Measurements from ENCODE around the gene FARS2. TPM values are rescaled to one million over a fixed set of nuclear protein-coding genes. Genes with fewer than 3 reads are reported as not detected.

Gene FARS2
- total and polyA plus RNA-seq, 2 of the 13 experiments (the other 11 are each of a cell fraction or from before 2014, with no cell fraction given) = 15.4 to 26.0 TPM

- TF ChIP-seq MLXIP (CRISPR knock-in tag; IDR thresholded peaks at IDR 0.05; ENCODE audit: borderline replicate concordance) (no peak), RNF2 (conservative IDR thresholded peaks at IDR 0.05; ENCODE audit: low read depth) (no peak), RFX5 (IDR thresholded peaks at IDR 0.05; ENCODE audit: low read depth, low read length) (no peak), ZNF317 (CRISPR knock-in tag; IDR thresholded peaks at IDR 0.05) (0 out of 2 replicates have a peak, but pooled peaks have one; percentile 33), ZNF549 (CRISPR knock-in tag; IDR thresholded peaks at IDR 0.05) (peak; percentile 70; the same call in 1 of the 2 replicates), NFYB (CRISPR knock-in tag; IDR thresholded peaks at IDR 0.05) (no peak), REPIN1 (CRISPR knock-in tag; IDR thresholded peaks at IDR 0.05; ENCODE audit: borderline replicate concordance, low read depth) (peak; percentile 42; the same call in 1 of the 2 replicates), ATF7-NPFF (CRISPR knock-in tag; IDR thresholded peaks at IDR 0.05; ENCODE audit: low read depth) (no peak), POGZ (CRISPR knock-in tag; IDR thresholded peaks at IDR 0.05) (0 out of 2 replicates have a peak, but pooled peaks have one; percentile 26), MIXL1 (CRISPR knock-in tag; IDR thresholded peaks at IDR 0.05) (no peak), ZNF644 (CRISPR knock-in tag; IDR thresholded peaks at IDR 0.05; ENCODE audit: low read depth) (0 out of 2 replicates have a peak, but pooled peaks have one; percentile 29), PTBP1 (IDR thresholded peaks at IDR 0.05; ENCODE audit: low read depth, low read length, poor library complexity, severe bottlenecking) (no peak), HNF4A (CRISPR knock-in tag; IDR thresholded peaks at IDR 0.05) (peak; percentile 77), THAP9 (CRISPR knock-in tag; IDR thresholded peaks at IDR 0.05; ENCODE audit: borderline replicate concordance) (no peak), CCAR2 (optimal IDR thresholded peaks at IDR 0.05; ENCODE audit: low read depth, low read length) (no peak), ZFAT (CRISPR knock-in tag; conservative IDR thresholded peaks at IDR 0.05) (no peak), ZNF766 (CRISPR knock-in tag; IDR thresholded peaks at IDR 0.05; ENCODE audit: borderline replicate concordance) (no peak), EHMT2 (IDR thresholded peaks at IDR 0.05; ENCODE audit: borderline replicate concordance, low read depth, low read length) (0 out of 2 replicates have a peak, but pooled peaks have one; percentile 26), PAXIP1 (CRISPR knock-in tag; conservative IDR thresholded peaks at IDR 0.05) (peak; percentile 31), IKZF1 (IDR thresholded peaks at IDR 0.05) (no peak), ZNF567 (CRISPR knock-in tag; IDR thresholded peaks at IDR 0.05; ENCODE audit: borderline replicate concordance) (no peak), ASH2L (IDR thresholded peaks at IDR 0.05; ENCODE audit: insufficient read length, low read depth, low read length) (peak; percentile 24), ZNF792 (CRISPR knock-in tag; IDR thresholded peaks at IDR 0.05) (no peak)
These were observed 470.1 kb downstream of the FARS2 start (continued) for GRCh38 chr6:5731435-5731834.

Data from HepG2 (cell line).